AG08396 (cell line): ENCODE measurements around the gene CBLB.
"Not testable (repeated sequence)": the region's sequence is repeated elsewhere in the genome, so short reads cannot be mapped to it uniquely, and the experiment has no call there.

Experiments
- DNase-seq: peaks from one replicate; pipeline ENCODE4 v3.0.0; 2012; ENCODE audit warnings: low spot score, mixed read lengths

The CBLB gene

DNA sequence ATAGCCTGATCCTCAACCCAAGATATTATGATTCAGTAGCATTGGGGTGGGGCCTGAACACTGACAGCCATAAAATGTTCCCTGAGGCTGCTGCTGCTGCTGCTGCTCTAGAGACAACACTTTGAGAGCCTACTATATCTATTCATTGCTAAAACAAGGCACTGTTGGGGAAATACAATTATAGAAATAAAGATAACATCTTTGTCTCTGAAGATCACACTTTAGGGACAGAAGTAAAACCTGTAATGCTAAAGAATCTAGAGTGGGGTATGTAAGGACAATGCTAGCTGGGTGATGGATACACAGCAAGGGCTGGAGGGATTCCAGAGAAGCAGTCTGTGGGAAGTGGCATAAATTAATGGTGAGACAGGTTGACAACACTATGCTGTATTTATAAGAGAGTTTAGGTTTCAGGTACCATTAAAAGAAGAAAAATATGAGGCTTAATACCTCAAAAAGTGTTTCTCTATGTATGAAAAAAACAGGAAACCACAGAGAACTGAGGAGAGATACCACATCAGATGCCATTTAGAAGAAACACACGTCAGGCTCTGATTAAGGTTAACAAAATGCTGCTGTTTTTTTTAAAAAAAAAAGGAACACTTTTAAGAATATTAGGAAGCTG is 115.9 kb downstream of the CBLB start:
- no peak for DNase-seq

GRCh38 chr3:105747696-105748095 is 121.1 kb downstream of the CBLB start:
- DNase-seq, result no peak

DNA sequence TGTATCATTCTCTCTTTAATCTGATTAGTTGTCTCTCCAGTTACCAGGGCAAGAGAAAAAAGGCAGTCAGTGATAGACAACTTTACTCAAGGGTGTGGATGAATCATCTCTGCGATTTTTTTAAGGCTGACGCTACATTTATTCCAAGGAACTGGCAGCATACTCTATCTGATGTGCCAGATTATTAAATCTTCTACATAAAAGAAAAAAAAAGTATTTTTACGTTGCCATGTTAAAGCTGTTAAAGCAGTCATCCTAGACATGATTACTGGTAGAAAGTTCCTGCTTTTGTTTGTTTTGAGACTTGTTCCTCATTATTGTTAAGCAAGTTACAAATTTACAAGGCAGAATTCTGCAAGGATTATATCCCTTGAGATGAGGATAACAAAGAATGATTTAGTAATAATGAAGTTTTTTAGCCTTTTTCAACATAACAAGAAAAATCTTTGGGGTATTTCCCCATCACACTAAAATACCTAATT is 121.7 kb downstream of the CBLB start:
- peak; percentile 40 for DNase-seq

DNA sequence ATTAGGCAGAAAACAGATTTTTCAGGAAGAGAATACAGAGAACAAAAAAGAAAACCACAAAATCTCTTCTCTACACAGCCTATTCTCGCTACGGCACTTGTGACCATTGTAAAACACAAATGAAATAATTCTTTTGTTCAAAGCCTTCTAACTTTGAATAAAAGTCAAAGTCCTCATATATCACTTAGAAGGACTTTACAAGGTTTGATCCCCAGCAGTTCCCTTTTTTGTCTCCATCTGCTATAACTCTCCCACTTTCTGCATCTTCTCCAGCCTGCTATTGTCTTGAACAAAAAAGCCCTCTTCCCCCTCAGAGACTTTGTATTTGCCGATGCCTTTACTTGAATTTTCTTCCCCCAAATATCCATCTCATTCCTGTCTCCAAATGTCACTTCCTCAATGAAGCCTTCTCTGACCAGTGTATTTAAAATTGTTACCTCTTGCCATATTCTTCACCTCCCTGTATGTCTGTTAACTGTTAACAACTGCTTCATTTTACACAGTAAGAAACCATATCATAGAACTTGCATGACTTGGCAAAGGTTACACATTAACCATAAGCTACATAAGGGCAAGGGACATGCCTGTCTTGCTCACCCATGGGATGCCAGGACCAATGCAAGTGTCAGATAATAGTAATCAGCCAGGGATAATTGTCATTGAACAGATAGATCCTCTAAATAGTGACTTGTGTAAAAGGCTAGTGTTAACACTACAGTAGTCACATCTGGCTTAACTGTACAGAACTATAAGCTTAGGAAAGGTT is 122.4 kb downstream of the CBLB start:
- no peak for DNase-seq

GRCh38 chr3:105745046-105745445 is 123.8 kb downstream of the CBLB start:
- DNase-seq, result no peak

DNA sequence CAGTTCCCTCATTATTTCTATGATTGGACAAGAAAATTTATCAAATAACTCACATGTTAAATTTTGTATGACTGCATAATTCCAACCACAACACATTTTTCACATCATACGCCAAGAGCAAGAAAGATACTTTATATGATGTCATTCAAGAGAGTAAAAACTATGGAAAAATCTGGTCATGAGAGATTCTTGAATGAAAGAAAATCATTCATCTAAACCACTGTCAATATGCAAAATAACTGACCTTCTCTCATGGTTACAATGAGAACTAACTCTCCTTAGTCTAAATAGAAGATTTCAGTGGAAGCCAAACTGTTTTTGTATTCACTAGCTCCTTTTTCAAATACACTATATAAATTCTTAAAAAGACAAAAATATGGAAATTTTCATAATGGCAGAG is 124.6 kb downstream of the CBLB start:
- DNase-seq, result no peak

- no peak for DNase-seq
Measured at GRCh38 chr3:105733356-105733755, 135.5 kb downstream of the CBLB start.

GRCh38 chr3:105731686-105732085 is 137.1 kb downstream of the CBLB start:
- no peak for DNase-seq

DNA sequence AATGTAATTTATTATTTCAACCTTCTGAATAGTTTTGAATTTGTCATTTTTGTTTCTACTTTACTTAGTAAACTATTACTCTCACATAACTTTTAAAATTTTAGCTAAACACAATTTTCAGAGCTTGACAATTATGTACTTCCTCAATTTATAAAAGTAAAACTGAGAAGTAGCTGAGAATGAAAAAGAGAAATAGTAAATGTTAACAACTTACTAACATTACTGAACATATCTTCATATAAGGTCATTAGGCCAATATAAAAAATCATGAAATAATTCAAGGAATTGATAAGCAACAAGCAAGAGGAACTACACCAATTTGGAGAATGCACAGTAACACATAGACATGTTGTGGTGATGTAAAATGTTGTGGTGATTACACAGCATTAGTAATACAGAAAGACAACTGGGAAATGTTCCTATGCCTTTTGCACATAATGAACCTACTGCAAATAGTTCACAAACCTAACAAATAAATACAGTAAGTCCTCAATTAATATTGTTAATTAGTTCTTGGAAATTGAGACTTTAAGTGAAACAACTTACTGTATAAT is 137.9 kb downstream of the CBLB start:
- DNase-seq, result no peak

- no peak for DNase-seq
Measured at GRCh38 chr3:105729667-105730066, 139.1 kb downstream of the CBLB start.

DNA sequence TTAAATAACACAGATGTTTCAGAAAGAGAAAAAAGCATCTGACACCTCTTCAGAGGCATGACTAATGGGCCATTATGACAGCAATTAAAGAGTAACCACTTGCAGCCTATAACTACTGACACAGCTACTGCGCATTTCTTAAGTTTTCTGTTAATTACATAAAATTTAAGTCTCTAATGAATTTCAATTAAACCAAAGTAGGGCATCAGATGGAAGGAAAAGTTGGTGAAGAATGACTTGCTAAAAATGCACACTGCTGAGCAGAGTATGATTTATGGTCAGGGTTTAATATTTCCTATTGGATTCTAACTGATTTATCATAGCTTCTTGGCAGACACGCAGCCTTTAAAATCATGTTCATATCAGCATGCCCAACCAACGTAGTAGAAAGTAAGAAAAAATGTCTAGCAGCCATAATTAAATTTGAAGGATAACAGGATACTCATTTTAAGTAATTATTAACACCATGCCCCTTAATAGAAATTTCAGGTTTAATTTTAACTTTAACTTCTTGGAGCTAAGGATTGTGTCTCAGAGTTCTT is 140.0 kb downstream of the CBLB start:
- no peak for DNase-seq

DNA sequence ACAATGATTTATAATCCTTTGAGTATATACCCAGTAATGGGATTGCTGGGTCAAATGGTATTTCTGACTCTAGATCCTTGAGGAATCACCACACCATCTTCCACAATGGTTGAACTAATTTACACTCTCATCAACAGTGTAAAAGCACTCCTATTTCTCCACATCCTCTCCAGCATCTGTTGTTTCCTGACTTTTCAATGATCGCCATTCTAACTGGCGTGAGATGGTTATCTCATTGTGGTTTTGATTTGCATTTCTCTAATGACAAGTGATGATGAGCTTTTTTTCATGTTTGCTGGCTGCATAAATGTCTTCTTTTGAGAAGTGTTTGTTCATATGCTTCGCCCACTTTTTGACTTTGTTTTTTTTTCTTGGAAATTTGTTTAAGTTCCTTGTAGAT is 141.8 kb downstream of the CBLB start:
- not testable (repeated sequence) for DNase-seq

DNA sequence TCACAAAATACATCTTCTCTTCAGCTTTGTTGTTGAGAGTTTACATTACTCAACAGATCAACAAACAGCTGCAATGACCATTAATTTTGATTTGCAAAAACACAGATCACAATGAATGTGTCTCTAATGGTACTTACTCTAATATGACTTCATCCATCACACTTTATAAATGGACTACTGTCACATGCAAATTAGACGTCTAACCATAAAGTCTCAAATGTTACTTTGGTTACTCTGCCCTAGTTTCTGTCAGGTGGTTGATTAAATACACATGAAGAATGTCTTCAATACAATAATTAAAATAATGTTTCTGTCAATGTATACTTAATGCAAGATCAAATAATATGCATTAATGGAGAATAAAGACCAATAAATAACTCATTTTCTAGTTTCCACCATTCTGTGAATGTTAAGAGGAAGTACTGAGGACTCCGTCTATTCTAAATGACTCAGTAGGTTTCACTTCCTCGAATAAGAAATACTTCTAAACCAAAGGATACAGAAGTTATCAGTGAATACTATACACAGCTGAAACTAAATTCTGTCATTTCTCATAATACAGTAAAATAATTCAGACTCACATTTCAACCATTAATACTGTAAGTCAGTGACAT is 145.8 kb downstream of the CBLB start:
- DNase-seq, result no peak

GRCh38 chr3:105719791-105720190 is 149.0 kb downstream of the CBLB start:
- no peak for DNase-seq

GRCh38 chr3:105715372-105715771 is 153.4 kb downstream of the CBLB start:
- DNase-seq, result peak; percentile 7

DNA sequence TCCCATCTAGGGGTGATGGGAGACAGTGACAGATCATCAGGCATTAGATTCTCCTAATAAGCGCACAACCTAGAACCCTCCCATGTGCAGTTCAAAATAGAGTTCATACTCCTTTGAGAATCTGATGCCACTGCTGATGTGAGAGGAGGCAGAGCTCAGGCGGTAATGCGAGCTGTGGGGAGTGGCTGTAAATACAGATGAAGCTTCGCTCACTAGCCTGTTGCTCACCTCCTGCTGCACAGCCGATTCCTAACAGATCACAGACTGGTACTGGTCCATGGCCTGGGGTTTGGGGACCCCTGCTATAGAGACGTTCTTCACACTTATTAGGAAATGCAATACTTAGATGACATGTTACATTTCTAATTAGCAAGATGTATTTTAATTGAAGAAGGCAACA is 154.4 kb downstream of the CBLB start:
- DNase-seq, result no peak

- DNase-seq, result no peak
Measured at GRCh38 chr3:105708980-105709379, 159.8 kb downstream of the CBLB start.

DNA sequence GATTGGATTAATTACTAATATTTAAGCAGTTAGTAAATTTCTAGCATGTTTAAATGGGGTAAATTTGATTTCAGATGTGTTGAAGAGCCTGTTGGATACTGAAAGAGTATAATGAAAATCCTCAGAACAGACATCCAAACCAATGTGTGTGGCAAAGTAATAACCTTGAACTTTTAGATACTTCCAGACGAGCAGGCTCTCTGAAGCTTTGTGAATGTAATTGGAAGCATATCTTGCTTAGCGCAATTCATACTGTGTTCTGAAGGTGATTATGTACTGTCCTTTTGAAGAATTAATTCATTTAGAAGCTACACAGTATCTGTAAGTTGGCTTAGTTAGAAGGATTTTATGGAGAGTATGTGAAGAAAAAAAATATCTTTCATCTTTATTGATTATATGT is 161.8 kb downstream of the CBLB start:
- DNase-seq, result no peak

DNA sequence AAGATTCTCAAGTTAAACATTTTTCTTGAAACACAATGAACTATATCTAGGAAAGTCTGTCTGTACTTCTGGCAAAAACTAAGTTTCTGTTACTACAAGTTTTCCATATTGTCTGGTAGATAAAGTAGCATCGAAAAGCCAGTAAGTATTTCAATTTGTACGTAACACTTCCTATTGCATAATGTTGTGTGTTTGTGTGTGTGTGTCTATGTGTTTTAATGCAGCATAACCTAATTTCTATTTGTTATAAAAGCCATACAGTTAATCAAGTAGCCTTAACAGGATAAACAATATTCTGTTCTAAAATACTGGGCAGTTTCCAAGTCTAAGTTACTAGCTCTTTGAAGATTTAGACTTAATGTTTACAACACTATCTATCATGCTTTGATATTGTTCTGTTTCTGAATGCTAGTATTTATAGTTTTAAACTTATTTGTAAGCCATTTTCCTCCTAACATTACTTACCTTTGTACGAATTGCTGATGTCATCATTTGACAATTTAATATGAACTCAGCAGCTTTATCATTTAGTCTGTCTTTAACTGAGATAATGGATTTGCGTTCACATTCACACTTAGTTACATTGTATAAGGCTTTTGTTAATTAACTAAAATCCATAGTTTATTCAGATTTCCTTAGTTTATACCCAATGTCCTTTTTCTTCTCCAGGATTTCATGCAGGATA is 163.9 kb downstream of the CBLB start:
- DNase-seq, result no peak

DNA sequence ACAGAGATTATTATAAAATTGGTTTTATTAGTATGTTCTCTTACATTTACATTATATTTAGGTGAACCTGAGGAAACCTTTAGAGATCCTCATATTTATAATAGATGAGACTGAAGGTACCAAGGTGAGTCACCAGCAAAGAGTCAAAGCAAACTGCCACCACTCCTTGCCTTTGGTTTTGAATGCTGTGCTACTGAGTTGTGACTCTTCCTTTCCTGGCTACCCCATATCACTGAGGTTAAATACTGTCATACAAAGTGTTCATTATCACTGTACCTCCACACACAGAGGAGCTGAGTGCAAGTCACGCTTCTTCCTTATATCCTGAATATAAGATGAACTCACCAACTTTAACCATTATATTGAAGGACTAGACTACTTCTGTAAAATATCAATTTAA is 168.2 kb downstream of the CBLB start:
- no peak for DNase-seq

DNA sequence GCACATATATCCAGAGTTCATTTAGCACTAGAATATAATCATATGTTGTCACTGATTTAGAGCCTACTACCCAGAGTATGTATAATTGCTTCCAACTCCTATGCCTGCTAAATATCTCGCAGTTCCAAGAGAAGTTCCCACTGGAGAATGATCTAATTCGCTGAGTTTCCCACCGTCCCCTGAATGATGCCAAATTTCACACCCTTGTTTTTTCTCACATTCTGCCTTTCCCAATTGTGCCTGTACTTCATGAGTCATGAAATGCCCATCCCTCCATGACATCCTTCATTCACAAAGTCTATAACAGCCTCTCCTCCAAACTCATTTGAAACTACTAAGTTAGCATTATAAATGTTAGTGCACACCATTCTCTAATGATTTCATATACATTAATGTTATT is 177.2 kb downstream of the CBLB start:
- no peak for DNase-seq

GRCh38 chr3:105691053-105691452 is 177.8 kb downstream of the CBLB start:
- DNase-seq, result no peak
